Prostate gland (tissue), 2 donors: Measurements from ENCODE around the gene LRRC8E.
"Not testable (repeated sequence)": the region's sequence is repeated elsewhere in the genome, so short reads cannot be mapped to it uniquely, and the experiment has no call there.

Experiments
- POLR2A ChIP-seq: fragments of 450-650 bp; IDR thresholded peaks from one replicate; pipeline ENCODE4 v1.6.1; 2016; ENCODE audit warnings: antibody characterized with exemption, mild to moderate bottlenecking
- POLR2AphosphoS5 ChIP-seq: sonication (generic); formaldehyde crosslinking; IDR thresholded peaks from one replicate; pipeline ENCODE4 v1.6.1; 2017; ENCODE audit warnings: antibody characterized with exemption
- TF ChIP-seq, protein P1 (sequence below), 4 experiments: fragments of 200-600 bp in 2 of 4; fragments of 450-650 bp in 2 of 4; sonication (generic) in 2 of 4; IDR thresholded peaks; 1 replicate in 3 of 4; 2 replicates in 1 of 4; pipeline ENCODE4 v1.5.1; 2016 to 2019; ENCODE audit warnings: antibody characterized with exemption in 4 of 4, mild to moderate bottlenecking in 2 of 4, moderate library complexity in 2 of 4

DNA sequence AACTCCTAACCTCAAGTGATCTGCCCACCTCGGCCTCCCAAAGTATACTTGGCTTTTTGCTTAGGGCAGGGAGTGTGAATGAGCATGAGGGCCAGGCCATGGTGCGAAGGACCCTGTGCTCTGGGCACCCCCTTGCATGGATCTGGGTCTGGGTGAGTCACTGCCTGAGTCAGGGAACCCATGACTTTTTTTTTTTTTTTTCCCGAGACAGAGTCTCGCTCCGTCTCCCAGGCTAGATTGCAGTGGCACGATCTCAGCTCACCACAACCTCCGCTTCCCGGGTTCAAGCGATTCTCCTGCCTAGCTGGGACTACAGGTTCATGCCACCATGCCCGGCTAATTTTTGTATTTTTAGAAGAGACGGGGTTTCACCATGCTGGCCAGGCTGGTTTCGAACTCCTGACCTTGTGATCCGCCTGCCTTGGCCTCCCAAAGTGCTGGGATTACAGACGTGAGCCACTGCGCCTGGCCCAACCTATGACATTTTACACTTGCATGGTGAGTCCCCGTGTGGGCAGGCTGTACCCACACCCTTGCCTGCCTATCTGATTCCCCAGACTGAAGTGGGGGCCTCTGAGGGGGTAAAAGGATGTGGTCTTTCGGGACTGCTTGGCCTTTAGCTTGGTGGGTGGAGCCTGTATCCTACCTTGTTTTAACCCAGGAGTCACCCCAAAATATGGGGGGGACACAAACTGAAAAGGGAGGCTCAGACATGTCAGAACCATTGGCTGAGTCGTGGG lies 5.2 kb downstream of the LRRC8E start:
- TF ChIP-seq, protein P1, sequence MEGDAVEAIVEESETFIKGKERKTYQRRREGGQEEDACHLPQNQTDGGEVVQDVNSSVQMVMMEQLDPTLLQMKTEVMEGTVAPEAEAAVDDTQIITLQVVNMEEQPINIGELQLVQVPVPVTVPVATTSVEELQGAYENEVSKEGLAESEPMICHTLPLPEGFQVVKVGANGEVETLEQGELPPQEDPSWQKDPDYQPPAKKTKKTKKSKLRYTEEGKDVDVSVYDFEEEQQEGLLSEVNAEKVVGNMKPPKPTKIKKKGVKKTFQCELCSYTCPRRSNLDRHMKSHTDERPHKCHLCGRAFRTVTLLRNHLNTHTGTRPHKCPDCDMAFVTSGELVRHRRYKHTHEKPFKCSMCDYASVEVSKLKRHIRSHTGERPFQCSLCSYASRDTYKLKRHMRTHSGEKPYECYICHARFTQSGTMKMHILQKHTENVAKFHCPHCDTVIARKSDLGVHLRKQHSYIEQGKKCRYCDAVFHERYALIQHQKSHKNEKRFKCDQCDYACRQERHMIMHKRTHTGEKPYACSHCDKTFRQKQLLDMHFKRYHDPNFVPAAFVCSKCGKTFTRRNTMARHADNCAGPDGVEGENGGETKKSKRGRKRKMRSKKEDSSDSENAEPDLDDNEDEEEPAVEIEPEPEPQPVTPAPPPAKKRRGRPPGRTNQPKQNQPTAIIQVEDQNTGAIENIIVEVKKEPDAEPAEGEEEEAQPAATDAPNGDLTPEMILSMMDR (IDR thresholded peaks at IDR 0.05) = not testable (repeated sequence)
- TF ChIP-seq POLR2AphosphoS5, POLR2A: not testable (repeated sequence)
